GM19438 (cell line): ENCODE measurements around the gene TMC1.
"Not testable (repeated sequence)": the region's sequence is repeated elsewhere in the genome, so short reads cannot be mapped to it uniquely, and the experiment has no call there.

Experiments
- ATAC-seq: cut with Tn5 transposase; IDR thresholded peaks from one replicate; pipeline ENCODE4 v1.9.1; 2021; ENCODE audit warnings: low read depth; ENCODE audit not compliant: unreplicated experiment

TMC1 gene

GRCh38 chr9:72856972-72857623, 335.7 kb downstream of the TMC1 start:
- ATAC-seq: no peak

DNA sequence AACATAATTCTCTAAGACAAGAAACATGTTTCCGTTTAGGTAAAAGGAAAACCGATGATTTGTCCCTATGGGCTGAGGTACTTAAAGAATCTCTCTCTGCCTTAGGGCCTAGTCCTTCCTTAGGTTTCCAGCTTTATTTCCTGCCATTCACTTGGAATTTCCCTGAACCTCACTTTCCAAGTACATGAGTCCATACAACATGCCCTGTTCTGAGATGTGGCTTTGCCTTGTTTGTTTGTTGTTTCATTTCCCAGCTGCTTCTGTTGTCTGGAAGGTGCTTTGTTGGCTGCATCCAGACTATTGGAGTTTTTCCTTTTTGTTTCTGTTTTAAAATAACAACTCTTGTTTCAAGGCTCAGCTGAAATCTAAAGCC, 336.2 kb downstream of the TMC1 start:
- ATAC-seq: no peak

DNA sequence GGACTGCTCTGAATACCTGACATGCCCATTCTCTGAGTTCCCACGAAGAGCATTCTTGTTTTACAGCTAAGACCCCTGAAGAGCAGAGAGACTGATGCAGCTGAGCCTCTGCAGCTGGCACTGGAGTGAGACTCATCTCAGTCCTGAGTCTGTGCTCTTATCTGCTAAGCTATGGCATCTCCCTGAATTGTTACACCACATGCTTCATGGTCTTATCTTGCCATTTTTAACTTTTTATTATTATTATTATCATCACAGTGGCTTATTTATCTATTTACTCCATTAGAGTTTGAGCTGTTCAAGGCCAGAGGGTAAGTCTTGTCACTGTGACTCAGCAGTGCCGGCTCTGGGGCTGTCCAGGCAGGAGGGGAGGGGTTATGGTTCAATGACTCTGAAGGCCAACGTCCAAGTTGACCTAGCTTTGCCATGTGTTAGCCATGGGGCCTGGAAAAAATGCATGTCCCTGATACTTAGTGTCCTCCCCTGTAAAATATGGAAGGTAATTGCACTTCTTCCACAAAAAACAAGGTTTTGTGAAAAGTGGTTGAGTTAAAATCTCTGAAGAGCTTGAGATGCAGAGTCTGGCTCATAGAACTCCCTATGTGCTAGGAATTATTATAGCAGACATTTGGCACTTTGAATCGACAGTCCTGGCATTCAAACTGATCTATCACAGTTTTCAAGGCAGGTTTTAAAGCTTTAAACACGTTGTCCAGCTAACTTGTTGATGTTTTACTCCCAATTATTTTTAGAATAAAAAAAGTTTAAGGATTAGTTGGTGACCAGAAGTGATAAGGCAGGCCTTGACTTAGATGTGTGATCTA, 336.9 kb downstream of the TMC1 start:
- no peak for ATAC-seq

GRCh38 chr9:72862788-72863187, 341.4 kb downstream of the TMC1 start:
- ATAC-seq: not testable (repeated sequence)

DNA sequence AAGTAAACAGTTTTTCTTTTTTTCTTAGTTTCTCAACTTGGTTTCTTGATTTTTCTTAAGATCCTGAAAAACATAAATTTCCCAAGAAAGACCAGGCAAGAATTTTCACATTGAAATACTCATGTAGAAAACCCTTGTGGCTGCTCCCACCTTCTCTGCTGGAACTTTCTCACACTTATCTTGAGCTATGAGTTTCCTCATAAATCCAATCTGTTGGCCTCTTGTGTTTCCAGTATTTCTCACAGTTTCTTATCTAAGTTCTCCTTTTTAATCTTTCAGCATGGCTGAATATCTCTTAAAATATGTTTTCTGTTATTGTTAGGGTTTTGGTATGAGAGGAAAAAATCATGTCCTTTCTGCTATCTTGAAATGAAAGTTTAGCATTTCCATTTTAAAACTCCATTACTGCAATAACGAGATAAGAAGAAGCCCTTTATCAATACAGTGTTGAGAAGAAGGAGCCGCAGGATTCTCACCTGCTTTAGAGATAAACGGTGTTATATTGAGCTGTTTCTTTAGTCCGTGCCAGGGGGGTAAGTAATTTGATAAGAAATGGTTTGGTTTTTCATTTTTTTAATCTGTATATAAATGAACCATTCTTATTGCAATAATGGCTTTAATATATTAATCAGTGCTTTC, 342.2 kb downstream of the TMC1 start:
- no peak for ATAC-seq

GRCh38 chr9:72864327-72864726, 342.9 kb downstream of the TMC1 start:
- ATAC-seq: no peak

DNA sequence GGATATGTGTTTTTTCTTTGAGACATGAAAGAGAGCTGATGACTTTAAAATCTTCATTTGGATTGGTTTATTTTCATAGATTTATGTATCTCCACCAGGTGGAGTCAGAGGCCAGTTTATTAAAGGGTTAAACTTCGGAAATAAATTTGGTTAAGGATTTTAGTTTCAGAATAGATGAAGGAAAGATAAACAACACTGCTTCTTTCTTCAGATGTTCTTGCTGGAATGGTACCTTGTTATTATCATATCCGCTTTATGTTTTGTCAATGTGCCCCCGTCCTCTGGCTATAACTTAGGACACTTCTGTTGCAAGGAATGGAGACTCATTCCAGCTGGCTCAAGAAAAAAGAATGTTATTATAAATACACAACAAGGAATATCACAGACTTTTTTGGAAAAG, 350.3 kb downstream of the TMC1 start:
- ATAC-seq: no peak

GRCh38 chr9:72872718-72873117, 351.3 kb downstream of the TMC1 start:
- no peak for ATAC-seq

DNA sequence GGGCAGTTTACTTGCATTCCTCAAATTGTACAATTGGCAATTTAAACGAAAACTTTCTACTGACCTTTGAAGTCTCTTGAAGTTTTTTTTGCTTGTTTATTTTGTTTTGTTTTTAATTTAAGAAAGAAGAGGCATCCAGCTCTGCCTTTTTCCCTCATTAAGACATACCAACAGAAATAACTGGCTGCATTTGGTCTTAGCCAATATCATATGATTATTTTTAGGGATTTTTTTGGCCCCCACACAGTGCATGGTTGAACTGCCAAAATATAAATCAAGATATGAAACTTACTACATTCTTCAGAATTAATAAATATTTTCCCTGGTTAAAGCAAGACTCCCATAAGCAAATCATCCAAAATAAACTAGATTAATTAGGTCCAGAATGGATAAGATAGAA, 352.0 kb downstream of the TMC1 start:
- ATAC-seq: no peak

- ATAC-seq: no peak
Measured at GRCh38 chr9:72874344-72874743, 352.9 kb downstream of the TMC1 start.

DNA sequence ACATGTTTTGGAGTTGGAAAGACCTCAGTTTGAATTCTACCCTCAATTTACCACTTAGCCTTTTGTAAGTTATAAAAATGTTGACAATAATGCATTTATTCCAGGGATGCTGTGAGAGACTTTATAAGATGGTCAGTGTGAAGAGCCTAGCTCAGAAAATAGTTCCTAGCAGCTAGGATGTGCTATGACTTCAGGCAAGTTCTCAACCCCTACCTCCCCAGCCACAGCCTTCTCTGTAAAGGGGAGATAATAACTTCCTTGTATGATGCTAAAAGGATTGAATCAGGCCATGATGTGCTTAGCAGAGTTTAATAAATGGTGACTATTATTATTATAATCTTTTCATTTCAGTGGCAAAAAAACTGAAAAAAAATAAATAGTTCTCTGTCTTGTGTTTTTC, 353.8 kb downstream of the TMC1 start:
- no peak for ATAC-seq

GRCh38 chr9:72880821-72881220, 359.4 kb downstream of the TMC1 start:
- ATAC-seq: no peak

GRCh38 chr9:72882117-72882775, 360.8 kb downstream of the TMC1 start:
- ATAC-seq: no peak

GRCh38 chr9:72883875-72884274, 362.5 kb downstream of the TMC1 start:
- no peak for ATAC-seq

GRCh38 chr9:72884508-72884907, 363.1 kb downstream of the TMC1 start:
- no peak for ATAC-seq
